PC-9 (cell line): ENCODE data around the gene TFRC. TPM values are rescaled to one million over a fixed set of nuclear protein-coding genes. Genes with fewer than 3 reads are reported as not detected.

Source experiments
- BruUV-seq: library from RNA; stranded (reverse); fragments of 400-500 nt; replicated peaks from 2 replicates; lab custom pipeline; 2021; lab: Mats Ljungman, UMichigan
- CTCF ChIA-PET: fragments of 300-600 bp; sonication (Branson Sonifier 250); formaldehyde crosslinking; loops from one replicate; lab custom pipeline; 2022; ENCODE audit warnings: antibody characterized with exemption; lab: Charles Lee
- POLR2A ChIA-PET: fragments of 300-600 bp; sonication (Branson Sonifier 250); formaldehyde crosslinking; loops from one replicate; lab custom pipeline; 2022; ENCODE audit warnings: antibody characterized with exemption; ENCODE audit not compliant: unreplicated experiment; lab: Charles Lee
- DNase-seq, 2 experiments: peaks; one replicate each; pipeline versions ENCODE4 v3.0.0 to v3.0.0-alpha.2; 2015 to 2022; ENCODE audit warnings: mixed read lengths in 1 of 2
- H2AFZ ChIP-seq: fragments of 200-600 bp; sonication (generic); 2 replicates; pipeline ENCODE4 v1.8.1; 2017; ENCODE audit warnings: antibody characterized with exemption
- H3F3A ChIP-seq: fragments of 200-600 bp; sonication (generic); 2 replicates; pipeline ENCODE4 v1.8.1; 2017; ENCODE audit warnings: antibody characterized with exemption, mild to moderate bottlenecking, low read depth; ENCODE audit not compliant: insufficient read depth
- H3K27ac ChIP-seq: fragments of 200-600 bp; sonication (generic); 2 replicates; pipeline ENCODE4 v1.6.1; 2016; ENCODE audit warnings: mixed run types
- H3K27me3 ChIP-seq: fragments of 200-600 bp; sonication (generic); 2 replicates; pipeline ENCODE4 v1.6.1; 2016; ENCODE audit warnings: low read depth, mixed run types; ENCODE audit not compliant: insufficient read depth
- H3K36me3 ChIP-seq: fragments of 200-600 bp; sonication (generic); 2 replicates; pipeline ENCODE4 v1.6.1; 2016; ENCODE audit warnings: low read depth, mixed run types
- H3K4me1 ChIP-seq: fragments of 200-600 bp; sonication (generic); replicated peaks from 2 replicates; pipeline ENCODE4 v1.6.1; 2016; ENCODE audit warnings: mixed run types; ENCODE audit not compliant: insufficient read depth
- H3K4me2 ChIP-seq: fragments of 200-600 bp; sonication (generic); 2 replicates; pipeline ENCODE4 v1.6.1; 2017; ENCODE audit warnings: mixed run types
- H3K4me3 ChIP-seq: fragments of 200-600 bp; sonication (generic); 2 replicates; pipeline ENCODE4 v1.6.1; 2016; ENCODE audit warnings: mixed run types
- H3K79me2 ChIP-seq: fragments of 200-600 bp; sonication (generic); 2 replicates; pipeline ENCODE4 v1.6.1; 2017; ENCODE audit warnings: low read depth, mixed run types
- H3K9me2 ChIP-seq: fragments of 200-600 bp; sonication (generic); 2 replicates; pipeline ENCODE4 v1.8.1; 2017; ENCODE audit warnings: mild to moderate bottlenecking; ENCODE audit not compliant: insufficient read depth
- H3K9me3 ChIP-seq: fragments of 200-600 bp; sonication (generic); 2 replicates; pipeline ENCODE4 v1.8.1; 2016; ENCODE audit warnings: low read depth; ENCODE audit not compliant: insufficient read depth
- H4K20me1 ChIP-seq: fragments of 200-600 bp; sonication (generic); 2 replicates; pipeline ENCODE4 v1.8.1; 2017; ENCODE audit not compliant: insufficient read depth
- EZH2 ChIP-seq: fragments of 200-600 bp; sonication (generic); IDR thresholded peaks from 2 replicates; pipeline ENCODE4 v1.8.0; 2017; ENCODE audit warnings: antibody characterized with exemption, low read depth
- intact Hi-C: fragments of 100-400 bp; cut with micrococcal nuclease; formaldehyde crosslinking; loops from one replicate; pipeline ENCODE4 v1.10.0; 2022; ENCODE audit not compliant: unreplicated experiment
- total RNA-seq: library from RNA; stranded (reverse); gene quantifications from 2 replicates; pipeline ENCODE4 v1.2.3, GENCODE V29; 2021
- TF ChIP-seq, protein P1 (sequence below): fragments of 200-600 bp; sonication (generic); conservative IDR thresholded peaks from 2 replicates; pipeline ENCODE4 v1.6.1; 2017; ENCODE audit warnings: mixed run types, antibody characterized with exemption, mild to moderate bottlenecking, moderate library complexity

TFRC gene
- total RNA-seq, 1 experiment from 2014 or later, result 195 TPM

DNA sequence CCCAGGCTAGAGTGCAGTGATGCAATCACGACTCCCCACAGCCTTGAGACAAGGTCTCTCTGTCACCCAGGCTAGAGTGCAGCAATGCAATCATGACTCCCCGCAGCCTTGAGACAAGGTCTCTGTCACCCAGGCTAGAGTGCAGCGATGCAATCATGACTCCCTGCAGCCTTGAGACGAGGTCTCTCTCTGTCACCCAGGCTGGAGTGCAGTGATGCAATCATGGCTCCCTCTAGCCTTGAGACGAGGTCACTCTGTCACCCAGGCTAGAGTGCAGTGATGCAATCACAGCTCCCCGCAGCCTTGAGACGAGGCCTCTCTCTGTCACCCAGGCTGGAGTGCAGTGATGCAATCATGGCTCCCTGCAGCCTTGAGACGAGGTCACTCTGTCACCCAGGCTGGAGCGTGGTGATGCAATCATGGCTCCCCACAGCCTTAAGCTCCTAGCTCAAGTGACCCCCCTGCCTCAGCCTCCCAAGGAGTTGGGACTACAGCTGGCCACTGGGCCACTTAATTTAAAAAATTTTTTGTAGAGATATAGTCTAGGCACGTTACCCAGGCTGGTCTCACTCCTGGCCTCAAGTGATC lies 26.1 kb downstream of the TFRC start:
- BruUV-seq, result no TSS peak
- no peaks in the 10 kb centered on the region for H3K4me1 ChIP-seq
- no peak overlapping the region for H2AFZ ChIP-seq
- no peak overlapping the region for H3K4me3 ChIP-seq
- POLR2A ChIA-PET, result no interaction called here
- 0 out of 2 replicates have a peak, but pooled peaks cover 3% of the 10 kb centered on the region for H3K79me2 ChIP-seq
- peaks cover 84% of the 10 kb centered on the region for H3K36me3 ChIP-seq
- no peak overlapping the region for H3K4me2 ChIP-seq
- intact Hi-C loops, result no loop called here
- no peaks in the 10 kb centered on the region for H3K9me2 ChIP-seq
- H3K9me3 ChIP-seq, result no peaks in the 10 kb centered on the region
- peak overlapping the region; percentile 54 for H3K27ac ChIP-seq
- DNase-seq, result peak in 1 of 2 experiments; percentile 71
- peaks cover 32% of the 10 kb centered on the region for H4K20me1 ChIP-seq
- no peaks in the 10 kb centered on the region for H3K27me3 ChIP-seq
- CTCF ChIA-PET, result interaction anchor here (1.0 kb wide), 1 partner anchor 17 kb away, joined by 5 read pairs; no protein-coding TSS in a partner anchor
- peaks cover 91% of the 10 kb centered on the region for H3F3A ChIP-seq
- TF ChIP-seq EZH2, result no peak
- TF ChIP-seq, protein P1, sequence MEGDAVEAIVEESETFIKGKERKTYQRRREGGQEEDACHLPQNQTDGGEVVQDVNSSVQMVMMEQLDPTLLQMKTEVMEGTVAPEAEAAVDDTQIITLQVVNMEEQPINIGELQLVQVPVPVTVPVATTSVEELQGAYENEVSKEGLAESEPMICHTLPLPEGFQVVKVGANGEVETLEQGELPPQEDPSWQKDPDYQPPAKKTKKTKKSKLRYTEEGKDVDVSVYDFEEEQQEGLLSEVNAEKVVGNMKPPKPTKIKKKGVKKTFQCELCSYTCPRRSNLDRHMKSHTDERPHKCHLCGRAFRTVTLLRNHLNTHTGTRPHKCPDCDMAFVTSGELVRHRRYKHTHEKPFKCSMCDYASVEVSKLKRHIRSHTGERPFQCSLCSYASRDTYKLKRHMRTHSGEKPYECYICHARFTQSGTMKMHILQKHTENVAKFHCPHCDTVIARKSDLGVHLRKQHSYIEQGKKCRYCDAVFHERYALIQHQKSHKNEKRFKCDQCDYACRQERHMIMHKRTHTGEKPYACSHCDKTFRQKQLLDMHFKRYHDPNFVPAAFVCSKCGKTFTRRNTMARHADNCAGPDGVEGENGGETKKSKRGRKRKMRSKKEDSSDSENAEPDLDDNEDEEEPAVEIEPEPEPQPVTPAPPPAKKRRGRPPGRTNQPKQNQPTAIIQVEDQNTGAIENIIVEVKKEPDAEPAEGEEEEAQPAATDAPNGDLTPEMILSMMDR, result no peak

DNA sequence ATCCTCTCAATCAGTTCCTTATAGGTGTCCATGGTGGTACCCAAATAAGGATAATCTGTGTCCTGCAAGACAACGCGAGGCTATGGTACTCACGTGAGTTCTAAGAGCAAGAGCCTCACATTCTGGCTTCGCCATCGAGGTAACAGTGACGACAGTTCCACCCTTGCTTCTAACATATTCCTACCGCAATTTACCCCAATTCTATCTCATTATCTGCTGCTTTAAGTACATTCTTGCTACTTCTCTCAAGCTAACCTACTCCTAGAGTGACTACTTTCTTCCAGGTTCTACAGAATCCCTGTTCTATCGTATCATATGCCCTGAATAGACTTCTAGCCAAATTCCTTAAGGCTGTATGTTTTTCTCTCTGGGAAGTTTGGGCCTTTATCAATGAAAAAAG lies 26.6 kb downstream of the TFRC start:
- Histone ChIP-seq H3K4me2 (no peak overlapping the region), H3K79me2 (0 out of 2 replicates have a peak, but pooled peaks cover 3% of the 10 kb centered on the region), H3K9me3 (no peaks in the 10 kb centered on the region), H3K36me3 (peaks cover 87% of the 10 kb centered on the region), H3K4me3 (no peak overlapping the region), H3K27me3 (no peaks in the 10 kb centered on the region), H3F3A (peaks cover 92% of the 10 kb centered on the region), H3K9me2 (no peaks in the 10 kb centered on the region), H4K20me1 (peaks cover 30% of the 10 kb centered on the region), H2AFZ (no peak overlapping the region), H3K27ac (peak overlapping the region; percentile 54), H3K4me1 (no peaks in the 10 kb centered on the region)
- DNase-seq, result peak in 1 of 2 experiments; percentile 32
- intact Hi-C loops, result no loop called here
- ChIA-PET POLR2A (no interaction called here), CTCF (no interaction called here)
- no TSS peak for BruUV-seq
- no peak for TF ChIP-seq EZH2
- TF ChIP-seq, protein P1, result no peak

DNA sequence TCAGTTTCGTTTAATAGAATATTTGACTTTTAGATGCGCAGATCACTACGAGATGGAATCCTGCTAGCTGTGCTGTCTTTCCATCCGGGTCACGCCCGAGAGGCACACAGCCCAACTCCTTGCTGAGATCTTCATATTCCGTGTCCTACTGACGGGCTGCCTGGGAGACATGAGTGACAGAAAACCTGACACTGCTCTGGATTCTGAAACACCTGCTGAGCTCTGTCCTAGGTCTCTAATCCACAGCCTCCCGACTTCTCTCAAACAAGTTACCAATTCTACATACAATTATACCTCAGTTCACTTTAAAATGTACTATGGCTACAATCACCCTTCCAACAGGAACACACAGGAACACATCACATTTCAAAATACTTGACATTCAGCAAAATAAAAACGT lies 27.2 kb downstream of the TFRC start:
- TF ChIP-seq, protein P1, result no peak
- no peak for TF ChIP-seq EZH2
- no peak overlapping the region for H3K4me2 ChIP-seq
- no peaks in the 10 kb centered on the region for H3K27me3 ChIP-seq
- H3K79me2 ChIP-seq, result 0 out of 2 replicates have a peak, but pooled peaks cover 3% of the 10 kb centered on the region
- CTCF ChIA-PET, result no interaction called here
- H4K20me1 ChIP-seq, result peaks cover 28% of the 10 kb centered on the region
- intact Hi-C loops, result no loop called here
- H3K36me3 ChIP-seq, result peaks cover 85% of the 10 kb centered on the region
- no TSS peak for BruUV-seq
- H2AFZ ChIP-seq, result no peak overlapping the region
- no peaks in the 10 kb centered on the region for H3K9me3 ChIP-seq
- peaks cover 92% of the 10 kb centered on the region for H3F3A ChIP-seq
- no peak for DNase-seq
- H3K9me2 ChIP-seq, result no peaks in the 10 kb centered on the region
- H3K27ac ChIP-seq, result no peak overlapping the region
- POLR2A ChIA-PET, result no interaction called here
- H3K4me3 ChIP-seq, result no peak overlapping the region
- no peaks in the 10 kb centered on the region for H3K4me1 ChIP-seq
